Neural progenitor cell (in vitro differentiated cells): Measurements from ENCODE around the gene MLH1. TPM values are rescaled to one million over a fixed set of nuclear protein-coding genes. Genes with fewer than 3 reads are reported as not detected.

Experiments
- DNase-seq: peaks from one replicate; pipeline ENCODE4 v3.0.0-alpha.2; 2016; ENCODE audit warnings: low spot score
- H2AFZ ChIP-seq: fragments of 200-600 bp; sonication (generic); replicated peaks from 2 replicates; pipeline ENCODE4 v1.6.1; 2016; ENCODE audit warnings: antibody characterized with exemption
- H3F3A ChIP-seq: fragments of 200-600 bp; sonication (generic); 2 replicates; pipeline ENCODE4 v1.6.1; 2016; ENCODE audit warnings: antibody characterized with exemption, low read depth
- H3K27ac ChIP-seq: fragments of 200-600 bp; sonication (generic); 2 replicates; pipeline ENCODE4 v1.5.1; 2016; ENCODE audit warnings: mild to moderate bottlenecking
- H3K27me3 ChIP-seq: fragments of 200-600 bp; sonication (generic); 2 replicates; pipeline ENCODE4 v1.6.1; 2016; ENCODE audit warnings: mild to moderate bottlenecking, moderate library complexity
- H3K36me3 ChIP-seq: fragments of 200-600 bp; sonication (generic); 2 replicates; pipeline ENCODE4 v1.5.1; 2016
- H3K4me1 ChIP-seq: fragments of 200-600 bp; sonication (generic); 2 replicates; pipeline ENCODE4 v1.6.1; 2016; ENCODE audit warnings: mixed run types
- H3K4me2 ChIP-seq: fragments of 200-600 bp; sonication (generic); 2 replicates; pipeline ENCODE4 v1.6.1; 2016
- H3K4me3 ChIP-seq: fragments of 200-600 bp; sonication (generic); 2 replicates; pipeline ENCODE4 v1.5.1; 2016
- H3K79me2 ChIP-seq: fragments of 200-600 bp; sonication (generic); 2 replicates; pipeline ENCODE4 v1.6.1; 2016; ENCODE audit warnings: low read depth
- H3K9ac ChIP-seq: fragments of 200-600 bp; sonication (generic); 2 replicates; pipeline ENCODE4 v1.6.1; 2016
- H3K9me3 ChIP-seq: fragments of 200-600 bp; sonication (generic); 2 replicates; pipeline ENCODE4 v1.5.1; 2016; ENCODE audit warnings: low read depth
- H4K20me1 ChIP-seq: fragments of 200-600 bp; sonication (generic); 2 replicates; pipeline ENCODE4 v1.6.1; 2016; ENCODE audit warnings: low read depth
- H3K27ac Mint-ChIP-seq: 3 replicates; pipeline ENCODE4 v1.8.0; 2021; ENCODE audit warnings: mixed read lengths
- H3K27me3 Mint-ChIP-seq: 2 replicates; pipeline ENCODE4 v1.8.0; 2022; ENCODE audit warnings: low read depth, mild to moderate bottlenecking, inconsistent platforms, moderate library complexity, mixed read lengths; ENCODE audit not compliant: insufficient read depth
- H3K36me3 Mint-ChIP-seq: 3 replicates; pipeline ENCODE4 v1.8.0; 2021; ENCODE audit warnings: mixed read lengths
- H3K4me1 Mint-ChIP-seq: 3 replicates; pipeline ENCODE4 v1.8.0; 2021; ENCODE audit warnings: mixed read lengths
- H3K4me3 Mint-ChIP-seq: 3 replicates; pipeline ENCODE4 v1.8.0; 2021; ENCODE audit warnings: mild to moderate bottlenecking, moderate library complexity, mixed read lengths
- H3K9me3 Mint-ChIP-seq: 3 replicates; pipeline ENCODE4 v1.8.0; 2020; ENCODE audit warnings: mixed read lengths
- EZH2 ChIP-seq: fragments of 200-600 bp; sonication (generic); IDR thresholded peaks from 2 replicates; pipeline ENCODE4 v1.6.1; 2017; ENCODE audit warnings: antibody characterized with exemption, mild to moderate bottlenecking, moderate library complexity
- EZH2phosphoT487 ChIP-seq: fragments of 200-600 bp; sonication (generic); IDR thresholded peaks from 2 replicates; pipeline ENCODE4 v1.6.1; 2017; ENCODE audit warnings: antibody characterized with exemption
- small RNA-seq: library from RNA; depleted of rRNA; stranded (forward); fragments of <200 nt; gene quantifications from one replicate; pipeline ENCODE3, GENCODE V24; 2015
- total RNA-seq: library from RNA; depleted of rRNA; stranded (reverse); fragments of >200 nt; gene quantifications from 2 replicates; pipeline ENCODE4 v1.2.3, GENCODE V29; 2015; ENCODE audit warnings: low replicate concordance
- TF ChIP-seq, protein P1 (sequence below): fragments of 200-600 bp; sonication (generic); IDR thresholded peaks from 2 replicates; pipeline ENCODE4 v1.5.1; 2017; ENCODE audit warnings: antibody characterized with exemption, mild to moderate bottlenecking

Gene MLH1
- total RNA-seq, 1 donor from 2014 or later = 71.1 TPM

- Mint-ChIP-seq H3K4me1 (peaks cover 12% of the 10 kb centered on the region), H3K27me3 (no peaks in the 10 kb centered on the region), H3K4me3 (no peak overlapping the region), H3K9me3 (no peaks in the 10 kb centered on the region), H3K36me3 (peaks cover 4% of the 10 kb centered on the region), H3K27ac (no peak overlapping the region)
- TF ChIP-seq EZH2 (no peak), EZH2phosphoT487 (no peak)
- TF ChIP-seq, protein P1, sequence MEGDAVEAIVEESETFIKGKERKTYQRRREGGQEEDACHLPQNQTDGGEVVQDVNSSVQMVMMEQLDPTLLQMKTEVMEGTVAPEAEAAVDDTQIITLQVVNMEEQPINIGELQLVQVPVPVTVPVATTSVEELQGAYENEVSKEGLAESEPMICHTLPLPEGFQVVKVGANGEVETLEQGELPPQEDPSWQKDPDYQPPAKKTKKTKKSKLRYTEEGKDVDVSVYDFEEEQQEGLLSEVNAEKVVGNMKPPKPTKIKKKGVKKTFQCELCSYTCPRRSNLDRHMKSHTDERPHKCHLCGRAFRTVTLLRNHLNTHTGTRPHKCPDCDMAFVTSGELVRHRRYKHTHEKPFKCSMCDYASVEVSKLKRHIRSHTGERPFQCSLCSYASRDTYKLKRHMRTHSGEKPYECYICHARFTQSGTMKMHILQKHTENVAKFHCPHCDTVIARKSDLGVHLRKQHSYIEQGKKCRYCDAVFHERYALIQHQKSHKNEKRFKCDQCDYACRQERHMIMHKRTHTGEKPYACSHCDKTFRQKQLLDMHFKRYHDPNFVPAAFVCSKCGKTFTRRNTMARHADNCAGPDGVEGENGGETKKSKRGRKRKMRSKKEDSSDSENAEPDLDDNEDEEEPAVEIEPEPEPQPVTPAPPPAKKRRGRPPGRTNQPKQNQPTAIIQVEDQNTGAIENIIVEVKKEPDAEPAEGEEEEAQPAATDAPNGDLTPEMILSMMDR = no peak
- Histone ChIP-seq H3K36me3 (no peaks in the 10 kb centered on the region), H3K9me3 (no peaks in the 10 kb centered on the region), H4K20me1 (no peaks in the 10 kb centered on the region), H3K4me2 (no peak overlapping the region), H3K27ac (no peak overlapping the region), H3K4me1 (no peaks in the 10 kb centered on the region), H3F3A (no peaks in the 10 kb centered on the region), H3K27me3 (no peaks in the 10 kb centered on the region), H3K4me3 (no peak overlapping the region), H3K79me2 (no peaks in the 10 kb centered on the region), H3K9ac (no peak overlapping the region), H2AFZ (no peak overlapping the region)
- DNase-seq = no peak
Observed at GRCh38 chr3:37099469-37099868, 106.2 kb downstream of the MLH1 start.

GRCh38 chr3:37100411-37100810 is 107.1 kb downstream of the MLH1 start:
- no peak overlapping the region for H2AFZ ChIP-seq
- no peaks in the 10 kb centered on the region for H4K20me1 ChIP-seq
- H3K4me3 Mint-ChIP-seq = no peak overlapping the region
- H3K9me3 Mint-ChIP-seq = no peaks in the 10 kb centered on the region
- TF ChIP-seq EZH2 = no peak
- TF ChIP-seq EZH2phosphoT487 = no peak
- TF ChIP-seq, protein P1 = no peak
- no peaks in the 10 kb centered on the region for H3K27me3 Mint-ChIP-seq
- H3K4me2 ChIP-seq = no peak overlapping the region
- no peak overlapping the region for H3K9ac ChIP-seq
- H3K4me1 Mint-ChIP-seq = peaks cover 12% of the 10 kb centered on the region
- no peaks in the 10 kb centered on the region for H3K27me3 ChIP-seq
- peaks cover 4% of the 10 kb centered on the region for H3K36me3 Mint-ChIP-seq
- no peaks in the 10 kb centered on the region for H3K9me3 ChIP-seq
- H3K27ac ChIP-seq = no peak overlapping the region
- no peaks in the 10 kb centered on the region for H3F3A ChIP-seq
- DNase-seq = no peak
- no peaks in the 10 kb centered on the region for H3K79me2 ChIP-seq
- no peak overlapping the region for H3K4me3 ChIP-seq
- H3K36me3 ChIP-seq = no peaks in the 10 kb centered on the region
- H3K27ac Mint-ChIP-seq = no peak overlapping the region
- no peaks in the 10 kb centered on the region for H3K4me1 ChIP-seq

Small RNAs within 50 kb of the gene (small RNA-seq; reads per million reads assigned to genes)
- gene RF00019 (not detected), gene RNU6ATAC4P (not detected)

Other genes with a start within 250 kb of the MLH1 start
- 0.34 and 0.51 TPM in 2 replicates for gene DCLK3, start 229.0 kb upstream of the MLH1 start, total RNA-seq
- gene TRANK1, start 48.5 kb upstream of the MLH1 start, total RNA-seq = 10.5 and 12.1 TPM in 2 replicates
- 27.4 and 51.4 TPM in 2 replicates for gene EPM2AIP1, start 387 bp upstream of the MLH1 start, total RNA-seq
- gene LRRFIP2, start 181.1 kb downstream of the MLH1 start, total RNA-seq = 29.5 and 36.7 TPM in 2 replicates
- gene GOLGA4, start 249.8 kb downstream of the MLH1 start, total RNA-seq = 33.8 and 50.4 TPM in 2 replicates